ENCODE measurements around the gene TSNAXIP1. TPM values are rescaled to one million over a fixed set of nuclear protein-coding genes. Genes with fewer than 3 reads are reported as not detected.

The TSNAXIP1 gene
- total and polyA plus RNA-seq, 12 donors: 0.15 to 1.2 (median 0.56) TPM

GRCh38 chr16:67764158-67764667 is 42.5 kb upstream of the TSNAXIP1 start:
- no peaks in the 10 kb centered on the region for H3K9me3 ChIP-seq
- H3K27me3 ChIP-seq: no peaks in the 10 kb centered on the region
- WGBS, 2 donors: 90 to 93% methylated on average over 7 of the region's 7 CpGs
- DNase-seq (no peak), ATAC-seq (no peak)
- intact Hi-C loops (cut with DNase I): no loop called here
- no peak overlapping the region for H3K27ac ChIP-seq
- H3K4me3 ChIP-seq: no peak overlapping the region
- TF ChIP-seq, protein P1, sequence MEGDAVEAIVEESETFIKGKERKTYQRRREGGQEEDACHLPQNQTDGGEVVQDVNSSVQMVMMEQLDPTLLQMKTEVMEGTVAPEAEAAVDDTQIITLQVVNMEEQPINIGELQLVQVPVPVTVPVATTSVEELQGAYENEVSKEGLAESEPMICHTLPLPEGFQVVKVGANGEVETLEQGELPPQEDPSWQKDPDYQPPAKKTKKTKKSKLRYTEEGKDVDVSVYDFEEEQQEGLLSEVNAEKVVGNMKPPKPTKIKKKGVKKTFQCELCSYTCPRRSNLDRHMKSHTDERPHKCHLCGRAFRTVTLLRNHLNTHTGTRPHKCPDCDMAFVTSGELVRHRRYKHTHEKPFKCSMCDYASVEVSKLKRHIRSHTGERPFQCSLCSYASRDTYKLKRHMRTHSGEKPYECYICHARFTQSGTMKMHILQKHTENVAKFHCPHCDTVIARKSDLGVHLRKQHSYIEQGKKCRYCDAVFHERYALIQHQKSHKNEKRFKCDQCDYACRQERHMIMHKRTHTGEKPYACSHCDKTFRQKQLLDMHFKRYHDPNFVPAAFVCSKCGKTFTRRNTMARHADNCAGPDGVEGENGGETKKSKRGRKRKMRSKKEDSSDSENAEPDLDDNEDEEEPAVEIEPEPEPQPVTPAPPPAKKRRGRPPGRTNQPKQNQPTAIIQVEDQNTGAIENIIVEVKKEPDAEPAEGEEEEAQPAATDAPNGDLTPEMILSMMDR (IDR thresholded peaks at IDR 0.05): no peak
- peaks cover 0 to 47% (median 0%) of the 10 kb centered on the region in 9 donors for H3K36me3 ChIP-seq
- peaks cover 0 to 17% (median 5%) of the 10 kb centered on the region in 9 donors for H3K4me1 ChIP-seq

DNA sequence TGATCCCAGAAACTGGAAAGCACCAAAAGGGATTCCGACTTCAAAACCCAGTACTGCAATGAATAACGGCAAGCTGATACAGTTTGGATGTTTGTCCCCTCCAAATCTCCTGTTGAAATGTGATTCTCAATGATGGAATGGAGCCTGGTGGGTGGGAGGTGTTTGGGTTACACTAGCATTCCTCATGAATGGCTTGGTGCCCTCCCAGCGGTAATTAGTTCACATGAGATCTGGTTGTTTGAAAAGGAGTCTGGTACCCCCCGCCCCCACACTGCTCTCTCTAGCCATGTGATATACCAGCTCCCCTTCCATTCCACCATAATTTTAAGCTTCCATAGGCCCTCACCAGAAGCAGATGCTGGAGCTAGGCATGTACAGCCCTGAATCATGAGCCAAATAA is 40.4 kb upstream of the TSNAXIP1 start:
- DNase-seq: no peak
- 93% methylated on average over 4 of the region's 4 CpGs for WGBS, 2 donors
- H3K27ac ChIP-seq: no peak overlapping the region
- peaks cover 0 to 6% (median 0%) of the 10 kb centered on the region in 9 donors for H3K4me1 ChIP-seq
- H3K4me3 ChIP-seq: no peak overlapping the region
- intact Hi-C loops (cut with DNase I): no loop called here
- no peak for ATAC-seq
- H3K36me3 ChIP-seq: peaks cover 0 to 62% (median 13%) of the 10 kb centered on the region in 9 donors
- no peaks in the 10 kb centered on the region for H3K27me3 ChIP-seq
- TF ChIP-seq, protein P1 (IDR thresholded peaks at IDR 0.05): no peak
- no peaks in the 10 kb centered on the region for H3K9me3 ChIP-seq

- H3K27me3 ChIP-seq: no peaks in the 10 kb centered on the region
- intact Hi-C loops (cut with DNase I): no loop called here
- ATAC-seq (no peak), DNase-seq (no peak)
- TF ChIP-seq, protein P1 (IDR thresholded peaks at IDR 0.05): no peak
- WGBS, 2 donors: 87 to 95% methylated on average over 7 of the region's 7 CpGs
- no peak overlapping the region for H3K4me3 ChIP-seq
- no peaks in the 10 kb centered on the region for H3K9me3 ChIP-seq
- H3K4me1 ChIP-seq: peaks cover 0 to 15% (median 6%) of the 10 kb centered on the region in 9 donors
- H3K36me3 ChIP-seq: peaks cover 0 to 65% (median 13%) of the 10 kb centered on the region in 9 donors
- no peak overlapping the region for H3K27ac ChIP-seq
Measured at GRCh38 chr16:67767953-67768352, 38.7 kb upstream of the TSNAXIP1 start.

- 92 to 95% methylated on average over 6 of the region's 6 CpGs for WGBS, 2 donors
- Histone ChIP-seq H3K9me3 (no peaks in the 10 kb centered on the region), H3K36me3 (peaks cover 0 to 47% (median 13%) of the 10 kb centered on the region in 9 donors), H3K27ac (no peak overlapping the region), H3K4me3 (no peak overlapping the region), H3K4me1 (peaks cover 11 to 34% (median 21%) of the 10 kb centered on the region in 9 donors), H3K27me3 (no peaks in the 10 kb centered on the region)
- intact Hi-C loops (cut with DNase I): loop anchor here in 1 of 10 donors (5.0 kb wide), 1 partner anchor 33 kb away; no protein-coding TSS in a partner anchor
- DNase-seq (no peak), ATAC-seq (no peak)
- TF ChIP-seq, protein P1 (IDR thresholded peaks at IDR 0.05): no peak
Measured at GRCh38 chr16:67770346-67770991, 36.2 kb upstream of the TSNAXIP1 start.
